ENCODE measurements around the gene IREB2.
A peak's percentile ranks its signal among the peaks of the same experiment; 100 is the strongest.
"Not testable (repeated sequence)": the region's sequence is repeated elsewhere in the genome, so short reads cannot be mapped to it uniquely, and the experiment has no call there.

Gene IREB2

DNA sequence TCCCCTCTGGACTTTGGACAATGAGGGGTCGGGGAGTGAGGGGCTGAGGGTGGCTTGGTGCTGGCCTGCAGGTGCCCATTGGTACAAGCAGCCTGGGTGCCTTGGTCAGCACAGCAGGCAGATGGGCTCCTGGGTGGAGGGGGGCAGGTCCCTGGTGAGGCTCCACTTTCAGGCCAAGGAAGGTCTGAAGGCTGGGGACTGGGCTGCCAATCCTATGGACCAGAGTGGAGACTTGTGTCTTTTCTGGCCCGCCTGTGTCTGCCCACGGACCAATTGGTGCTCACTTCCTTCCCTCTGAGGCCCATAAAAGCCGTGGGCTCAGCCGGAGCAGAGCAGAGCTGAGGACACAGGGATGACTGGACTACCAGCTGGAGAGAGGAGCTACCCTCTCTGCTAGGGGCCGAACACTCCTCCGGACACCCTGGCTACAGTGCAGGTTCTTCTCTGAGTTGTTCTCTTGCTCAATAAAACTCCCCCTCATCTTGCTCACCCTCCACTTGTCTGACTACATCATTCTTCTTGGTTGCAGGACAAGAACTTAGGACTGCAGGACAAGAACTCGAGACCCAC lies 31.9 kb upstream of the IREB2 start:
- DNase-seq = no peak

DNA sequence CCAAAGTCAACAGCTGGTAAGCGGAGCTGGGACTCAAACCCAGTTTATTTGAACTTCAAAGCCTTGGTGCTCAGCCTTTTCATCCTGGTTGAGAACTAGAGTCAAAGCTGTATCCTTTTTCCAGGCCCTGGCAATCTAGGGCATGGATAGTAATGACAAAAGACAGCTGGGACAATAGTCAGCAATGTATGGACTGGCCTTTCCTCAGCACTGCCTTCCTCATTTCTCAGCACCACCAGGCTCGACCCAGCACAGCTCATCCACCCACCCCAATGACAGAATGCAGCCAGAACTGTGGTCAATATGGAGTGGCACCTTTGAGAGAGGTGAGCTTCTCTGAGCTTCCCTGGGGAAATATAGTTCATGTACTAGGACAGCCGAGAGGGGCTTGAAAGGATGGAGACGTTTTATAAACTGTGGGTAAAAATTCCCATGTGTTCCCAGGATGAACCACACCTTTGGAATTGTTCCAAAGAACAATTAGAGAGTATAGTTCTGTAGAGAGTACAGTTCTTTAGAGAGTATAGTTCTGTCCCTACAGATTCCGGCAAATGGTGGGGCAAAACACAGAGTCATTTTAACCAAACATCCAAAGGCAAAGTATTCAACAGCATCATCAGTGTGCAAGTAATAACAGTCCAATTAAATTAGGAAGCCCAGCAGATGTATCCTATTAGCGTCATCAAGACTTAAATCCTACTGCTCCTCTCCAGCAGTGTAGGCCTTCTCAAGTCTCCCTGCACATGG lies 30.2 kb upstream of the IREB2 start:
- DNase-seq = no peak

DNA sequence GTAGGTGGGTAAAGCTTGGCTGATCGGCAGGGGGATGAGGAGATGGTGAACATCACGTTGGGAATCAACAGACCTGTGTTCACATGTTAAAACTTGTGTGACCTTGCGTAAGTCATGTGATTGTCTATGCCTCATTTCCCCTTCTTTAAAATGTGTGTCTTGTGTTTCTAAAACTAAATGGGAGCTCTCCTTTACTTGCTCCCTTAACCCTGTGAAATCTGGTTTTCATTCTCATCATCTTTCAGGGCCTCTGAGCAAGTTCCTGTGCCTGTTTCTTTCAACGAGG lies 29.7 kb upstream of the IREB2 start:
- no peak for DNase-seq

DNA sequence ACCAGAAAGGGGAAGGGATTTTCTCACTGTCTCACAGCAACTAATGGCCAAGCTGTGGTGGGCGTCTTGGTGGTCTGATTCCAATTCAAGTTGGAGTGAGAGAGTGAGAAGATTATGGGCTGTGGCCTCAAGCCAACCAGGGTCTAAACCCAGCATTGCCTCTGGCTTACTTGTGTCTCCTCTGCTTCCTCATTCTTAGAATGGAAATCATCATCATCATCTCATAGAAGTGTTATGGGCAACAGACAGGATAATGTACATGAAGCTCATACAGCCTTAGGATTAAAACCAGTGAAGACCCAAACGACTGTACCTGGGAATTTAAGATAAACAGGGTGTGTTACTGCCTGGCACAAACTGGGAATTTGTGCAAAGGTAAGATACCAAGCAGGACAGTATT lies 29.1 kb upstream of the IREB2 start:
- no peak for DNase-seq

DNA sequence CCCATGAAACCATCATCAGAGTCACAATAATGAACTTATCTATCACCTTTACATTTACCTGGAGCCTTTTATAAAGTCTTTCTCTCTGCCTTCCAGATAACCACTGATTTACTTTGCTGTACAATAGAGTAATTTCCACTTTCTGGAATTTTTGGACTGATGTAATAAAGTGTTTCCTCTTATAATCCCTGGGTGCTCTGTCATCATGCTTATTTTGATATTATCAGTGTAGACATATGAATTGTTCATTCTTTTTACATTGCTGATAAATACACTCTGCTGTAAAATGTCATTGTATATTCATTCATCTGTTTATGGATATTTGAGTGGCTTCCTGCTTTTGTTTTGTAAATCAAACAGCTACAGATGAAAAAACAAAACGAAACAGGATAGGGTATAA lies 27.0 kb upstream of the IREB2 start:
- DNase-seq = no peak

DNA sequence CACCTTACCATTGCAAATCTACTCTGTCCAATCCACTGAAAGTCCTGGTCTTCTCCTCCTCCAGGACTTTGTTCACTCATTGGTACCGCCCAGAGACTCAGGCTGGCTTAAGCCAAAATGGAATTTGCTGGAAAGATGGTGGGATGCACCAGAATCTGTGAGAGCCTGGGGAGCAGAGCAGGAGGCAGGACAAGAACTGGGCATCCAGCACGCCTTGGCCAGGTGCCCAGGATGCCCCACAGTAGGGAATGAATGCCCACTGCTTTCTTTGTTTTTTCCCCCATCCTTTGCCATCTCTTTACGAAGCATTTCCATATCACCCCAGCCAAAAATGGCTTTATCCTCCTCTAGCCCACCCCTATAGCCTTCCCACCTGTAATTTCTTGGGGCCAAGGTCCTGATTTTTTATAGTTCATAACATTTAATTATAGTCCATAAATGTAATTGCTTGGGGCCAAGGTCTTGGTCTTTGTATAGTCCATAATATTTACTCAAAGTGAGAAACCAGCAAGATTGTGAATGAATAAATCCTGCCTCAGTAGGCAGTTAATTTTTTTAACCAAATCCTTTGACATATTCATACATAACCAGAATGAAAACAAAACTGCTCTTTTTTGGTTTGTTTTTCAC lies 23.3 kb upstream of the IREB2 start:
- DNase-seq = no peak

DNA sequence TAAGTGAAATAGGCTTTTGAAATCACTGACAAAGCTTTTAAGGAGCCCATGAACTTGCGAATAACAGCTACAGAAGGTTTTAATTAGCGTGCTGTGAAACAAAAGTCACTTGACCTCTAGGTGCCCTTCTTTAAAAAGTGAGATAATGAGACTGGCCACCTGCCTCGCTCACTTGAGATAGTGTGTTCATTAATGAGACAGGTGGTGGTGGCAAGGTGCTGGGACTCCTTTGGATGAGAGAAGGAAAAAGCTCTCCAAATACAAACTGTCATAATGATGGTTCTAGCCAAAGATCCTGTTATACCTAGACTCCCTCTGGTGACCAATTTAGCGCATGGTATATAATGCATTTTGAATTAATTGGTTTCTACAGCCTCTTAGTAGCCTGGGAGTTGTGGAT lies 22.7 kb upstream of the IREB2 start:
- DNase-seq = no peak

DNA sequence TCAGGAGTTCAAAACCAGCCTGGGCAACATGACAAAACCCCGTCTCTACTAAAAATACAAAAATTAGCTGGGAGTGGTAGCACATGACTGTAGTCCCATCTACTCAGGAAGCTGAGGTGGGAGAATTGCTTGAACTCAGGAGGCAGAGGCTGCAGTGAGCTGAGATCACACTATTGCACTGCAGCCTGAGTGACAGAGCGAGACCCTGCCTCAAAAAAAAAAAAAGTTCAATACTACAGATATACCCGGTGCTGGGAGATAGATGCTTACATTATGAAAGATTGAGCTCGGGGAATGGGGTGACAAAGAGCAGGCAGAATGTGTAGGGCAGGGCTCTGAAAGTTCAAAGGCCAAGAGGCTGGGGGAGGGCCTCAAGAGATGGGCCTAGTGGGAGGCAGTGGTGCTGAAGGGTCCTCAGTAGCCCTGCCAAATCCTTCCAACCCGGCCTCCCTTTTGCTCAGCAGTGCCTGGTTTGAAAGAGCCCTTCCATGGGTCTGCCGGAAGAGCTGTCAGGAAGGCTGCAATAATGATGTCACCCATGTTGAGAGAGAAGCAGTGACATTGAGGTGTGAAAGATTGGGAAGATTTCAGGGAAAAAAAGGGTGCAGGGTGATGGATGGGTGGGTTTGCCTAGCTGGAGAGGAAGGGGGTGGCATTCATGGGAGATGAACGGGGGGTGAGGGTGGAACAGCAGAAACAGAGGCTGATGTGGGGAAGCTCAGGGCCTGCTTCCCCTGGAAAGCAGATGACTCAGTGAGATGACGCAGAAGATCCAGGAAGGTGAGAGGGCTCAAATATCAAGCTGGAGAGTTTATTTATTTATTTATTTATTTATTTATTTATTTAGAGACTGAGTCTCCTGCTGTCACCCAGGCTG lies 20.0 kb upstream of the IREB2 start:
- DNase-seq = no peak

DNA sequence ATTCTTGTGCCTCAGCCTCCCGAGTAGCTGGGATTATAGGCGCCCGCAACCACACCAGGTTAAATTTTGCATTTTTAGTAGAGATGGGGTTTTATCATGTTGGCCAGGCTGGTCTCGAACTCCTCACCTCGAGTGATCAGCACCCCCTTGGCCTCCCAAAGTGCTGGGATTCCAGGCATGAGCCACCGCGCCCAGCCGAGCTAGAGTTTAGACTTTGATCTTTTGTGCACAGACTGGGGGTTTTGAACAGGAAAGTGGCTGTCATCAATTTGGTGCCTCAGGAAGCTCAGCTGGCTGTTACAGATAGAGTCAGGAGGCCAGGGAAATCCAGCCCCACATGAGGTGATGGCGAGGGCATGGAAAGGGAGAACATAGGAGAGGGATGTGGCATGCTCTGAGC lies 19.3 kb upstream of the IREB2 start:
- DNase-seq = no peak

DNA sequence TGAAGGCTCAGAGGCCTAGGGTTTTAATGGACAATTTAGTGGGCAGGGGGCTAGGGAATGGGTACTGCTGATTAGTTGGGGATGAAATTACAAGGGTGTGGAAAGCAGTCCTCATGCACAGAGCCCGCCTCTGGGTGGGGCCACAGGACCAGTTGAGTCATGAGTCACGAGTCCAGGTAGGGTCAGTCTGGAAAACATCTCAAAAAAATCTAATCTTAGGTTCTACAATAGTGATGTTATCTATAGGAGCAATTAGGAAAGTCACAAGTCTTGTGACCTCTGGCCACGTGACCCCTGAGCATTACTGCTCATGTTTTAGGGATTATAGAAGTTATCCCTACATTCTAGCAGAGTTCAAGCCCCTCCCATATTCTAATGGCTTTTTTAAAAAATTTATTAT lies 18.6 kb upstream of the IREB2 start:
- DNase-seq = no peak

DNA sequence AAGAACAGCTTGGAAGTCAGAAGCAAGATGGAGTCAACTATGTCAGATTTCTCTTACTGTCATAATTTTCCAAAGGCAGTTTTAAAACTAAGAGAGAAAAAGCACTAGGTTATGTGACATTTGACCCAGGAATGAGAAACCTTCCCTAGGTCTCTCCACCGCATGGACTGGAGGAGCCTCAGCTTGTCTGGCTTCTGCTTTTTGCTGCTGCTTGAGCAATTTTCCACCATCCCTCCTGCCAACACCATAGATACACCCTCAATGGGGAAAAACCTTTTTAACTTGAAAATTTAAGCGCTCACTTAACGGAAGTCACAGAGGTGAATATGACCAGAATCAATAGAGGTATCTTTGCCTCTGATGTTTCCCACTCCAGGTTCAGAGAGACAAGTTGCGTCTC lies 17.8 kb upstream of the IREB2 start:
- no peak for DNase-seq

DNA sequence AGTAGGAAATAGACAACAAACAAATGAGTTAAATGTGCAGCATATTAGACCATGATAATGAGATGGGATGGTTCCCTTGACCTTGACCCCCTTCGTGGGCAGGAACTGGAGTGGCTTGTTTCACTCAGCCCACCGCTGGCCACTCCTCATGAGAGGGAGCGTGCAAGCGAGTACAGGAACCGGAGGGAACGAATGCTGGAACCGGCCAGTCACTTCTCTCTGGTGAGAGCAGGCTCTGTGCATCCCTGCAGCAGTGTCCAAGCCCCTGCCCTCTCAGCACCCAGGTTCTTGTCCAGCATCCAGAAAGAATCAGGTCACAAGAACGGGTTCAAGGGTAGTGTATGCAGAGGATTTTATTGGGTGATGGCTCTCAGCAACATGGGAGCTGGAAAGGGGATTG lies 17.2 kb upstream of the IREB2 start:
- no peak for DNase-seq

DNA sequence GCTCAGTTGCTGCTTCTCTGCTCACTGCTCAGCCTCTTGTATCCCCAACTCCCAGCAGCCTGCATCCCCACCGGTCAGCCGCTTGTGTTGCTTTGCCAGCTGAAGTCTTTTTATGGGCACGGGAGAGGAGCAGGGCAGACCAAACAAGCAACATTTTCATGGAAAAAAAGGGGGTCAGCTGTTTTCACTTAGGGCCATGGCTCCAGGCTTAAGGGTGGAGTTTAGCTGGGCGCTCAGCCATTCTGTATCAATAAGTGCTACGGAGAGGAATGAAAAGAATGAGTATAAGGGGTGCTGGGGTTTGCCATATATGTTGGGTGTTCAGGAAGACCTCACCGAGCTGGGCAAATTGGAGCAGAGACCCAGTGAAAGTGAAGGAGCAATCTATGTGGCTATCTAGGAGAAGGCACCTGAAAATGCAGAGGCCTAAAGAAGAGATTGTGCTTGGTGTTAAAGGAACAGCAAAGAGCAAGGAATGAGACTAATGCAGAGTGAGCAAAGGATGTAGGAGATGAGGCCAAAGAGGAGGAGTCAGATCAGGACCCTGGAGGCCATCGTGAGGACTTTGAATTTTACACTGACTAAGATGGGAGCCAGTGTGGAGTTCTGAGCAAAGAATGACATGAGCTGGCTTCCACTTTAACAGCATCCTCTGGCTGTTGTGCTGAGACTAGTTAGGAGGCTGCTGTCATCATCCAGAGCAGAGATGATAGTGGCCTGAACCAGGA lies 16.6 kb upstream of the IREB2 start:
- no peak for DNase-seq

DNA sequence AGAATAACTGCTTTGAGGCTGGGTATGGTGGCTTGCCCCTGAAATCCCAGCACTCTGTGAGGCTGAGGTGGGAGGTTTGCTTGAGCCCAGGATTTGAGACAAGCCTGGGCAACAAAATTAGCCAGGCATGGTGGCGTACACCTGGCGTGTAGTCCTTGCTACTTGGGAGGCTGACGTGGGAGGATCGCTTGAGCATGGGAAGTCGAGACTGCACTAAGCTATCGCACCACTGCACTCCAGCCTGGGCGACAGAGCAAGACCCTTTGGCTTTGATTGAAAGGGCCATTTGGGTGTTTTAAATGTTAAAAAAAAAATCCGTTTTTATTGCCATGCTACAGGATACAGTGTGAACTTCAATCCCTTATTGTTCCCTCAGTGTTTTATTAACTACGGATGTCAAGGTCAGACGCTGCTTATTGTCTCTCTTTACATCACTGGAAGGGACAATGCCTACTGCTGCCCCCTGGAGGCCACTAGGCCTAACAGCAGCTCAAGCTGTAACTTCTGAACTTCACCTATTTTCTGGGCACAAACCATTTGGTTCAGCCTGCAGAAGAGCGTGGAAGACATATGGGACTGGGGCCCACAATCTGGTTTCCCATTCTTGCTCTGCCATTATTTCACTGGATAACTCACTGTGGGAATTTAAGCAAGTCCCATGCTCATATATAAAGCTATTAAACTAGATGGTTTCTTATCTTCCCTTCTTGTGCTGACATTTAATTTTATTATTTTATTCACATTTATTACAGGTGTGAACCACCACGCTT lies 15.3 kb upstream of the IREB2 start:
- peak; percentile 60 for DNase-seq

DNA sequence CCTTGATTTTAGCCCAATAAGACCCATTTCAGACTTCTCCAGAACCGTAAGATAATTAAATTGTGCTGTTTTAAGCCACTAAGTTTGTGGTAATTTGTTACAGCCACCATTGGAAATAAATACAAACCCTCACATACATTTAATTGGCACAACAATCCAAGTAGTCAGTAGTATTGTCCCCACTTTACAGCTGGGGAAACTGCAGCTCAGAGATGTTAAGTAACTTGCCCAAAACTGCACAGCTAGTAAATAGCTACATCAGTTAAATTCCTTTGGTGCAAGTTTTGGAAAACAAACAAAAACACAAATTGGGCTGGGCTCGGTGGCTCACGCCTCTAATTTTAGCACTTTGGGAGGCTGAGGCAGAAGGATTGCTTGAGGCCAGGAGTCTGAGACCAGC lies 13.3 kb upstream of the IREB2 start:
- no peak for DNase-seq

DNA sequence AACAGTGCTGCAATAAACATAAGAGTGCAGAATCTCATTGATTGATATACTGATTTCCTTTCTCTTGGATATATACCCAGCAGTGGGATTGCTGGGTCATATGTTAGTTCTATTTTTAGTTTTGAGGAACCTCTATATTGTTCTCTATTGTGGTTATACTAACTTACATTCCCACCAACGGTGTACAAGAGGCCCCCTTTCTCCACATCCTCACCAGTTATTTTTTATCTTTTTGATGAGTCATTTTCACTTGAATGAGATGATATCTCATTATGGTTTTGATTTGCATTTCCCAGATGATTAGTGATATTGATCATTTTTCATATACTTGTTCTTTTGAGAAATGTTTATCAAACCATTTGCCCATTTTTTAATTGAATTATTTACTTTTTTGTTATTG lies 12.4 kb upstream of the IREB2 start:
- DNase-seq = no peak

DNA sequence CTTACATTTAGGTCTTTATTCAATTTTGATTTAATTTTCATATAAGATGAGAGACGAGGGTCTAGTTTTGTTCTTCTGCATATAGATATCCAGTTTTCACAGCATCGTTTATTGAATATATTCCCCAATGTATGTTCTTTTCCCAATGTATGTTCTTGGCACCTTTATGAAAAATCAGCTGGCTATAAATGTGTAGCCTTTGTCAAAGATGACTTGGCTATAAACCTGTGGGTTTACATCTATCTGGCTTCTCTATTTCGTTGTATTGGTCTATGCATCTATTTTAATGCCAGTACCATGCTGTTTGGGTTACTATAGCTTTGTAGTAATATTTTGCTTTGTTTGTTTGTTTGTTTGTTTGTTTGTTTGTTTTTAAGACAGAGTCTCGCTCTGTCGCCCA lies 11.7 kb upstream of the IREB2 start:
- DNase-seq = no peak

DNA sequence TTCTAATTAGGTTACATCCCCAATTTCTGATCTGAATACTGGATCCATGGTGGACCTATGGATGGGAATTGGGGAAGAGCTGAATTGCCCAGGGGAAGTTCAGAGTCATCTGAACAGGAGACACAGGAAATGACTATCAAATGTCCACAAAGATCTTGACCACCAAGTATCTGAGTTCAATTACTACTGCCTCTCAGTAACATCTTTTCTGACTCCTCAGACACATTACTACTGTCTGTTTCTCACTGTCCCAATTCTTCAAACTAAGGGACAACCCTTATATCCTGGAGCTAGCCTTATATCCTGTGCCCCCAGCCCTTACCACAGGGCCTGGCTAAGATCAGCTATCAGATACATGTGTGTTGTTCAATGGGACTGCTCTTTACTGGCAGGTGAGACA lies 10.1 kb upstream of the IREB2 start:
- no peak for DNase-seq

DNA sequence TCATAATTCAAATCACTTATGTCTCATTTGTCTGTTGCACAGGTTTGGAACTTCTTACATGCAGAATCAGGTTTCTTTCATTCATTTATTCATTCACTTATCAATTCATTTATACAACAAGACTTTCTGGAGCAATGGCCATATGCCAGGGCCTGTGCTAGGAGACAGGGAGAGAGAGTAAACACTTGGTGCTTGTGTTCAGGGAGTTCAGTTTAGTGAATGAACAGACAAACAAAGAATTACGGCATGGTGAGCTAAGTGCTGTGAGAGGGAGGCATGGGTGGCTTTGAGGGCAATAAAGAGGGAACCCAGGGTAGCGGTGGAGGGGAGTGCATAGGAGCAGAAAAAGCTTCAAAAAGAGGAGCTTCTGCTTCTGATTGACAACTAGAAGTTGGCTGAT lies 8.5 kb upstream of the IREB2 start:
- DNase-seq = no peak

DNA sequence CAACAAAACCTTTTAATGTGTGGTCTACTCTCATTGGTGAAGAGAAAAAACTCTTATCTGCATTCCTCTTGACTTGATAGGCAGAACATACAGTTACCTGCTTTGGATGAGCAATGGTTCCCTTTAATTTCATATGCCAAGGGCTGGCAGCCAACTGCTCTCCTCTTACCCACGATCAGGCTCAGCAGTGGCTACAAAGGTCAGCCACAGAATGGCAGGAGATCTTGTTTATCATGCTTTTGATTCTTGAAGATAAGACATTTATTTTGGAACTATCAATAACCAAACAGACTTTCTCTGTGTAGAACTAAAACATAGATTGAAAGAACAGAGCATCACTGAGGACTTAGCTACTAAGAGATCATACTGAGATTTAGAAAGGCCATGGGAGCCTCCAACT lies 6.1 kb upstream of the IREB2 start:
- no peak for DNase-seq

DNA sequence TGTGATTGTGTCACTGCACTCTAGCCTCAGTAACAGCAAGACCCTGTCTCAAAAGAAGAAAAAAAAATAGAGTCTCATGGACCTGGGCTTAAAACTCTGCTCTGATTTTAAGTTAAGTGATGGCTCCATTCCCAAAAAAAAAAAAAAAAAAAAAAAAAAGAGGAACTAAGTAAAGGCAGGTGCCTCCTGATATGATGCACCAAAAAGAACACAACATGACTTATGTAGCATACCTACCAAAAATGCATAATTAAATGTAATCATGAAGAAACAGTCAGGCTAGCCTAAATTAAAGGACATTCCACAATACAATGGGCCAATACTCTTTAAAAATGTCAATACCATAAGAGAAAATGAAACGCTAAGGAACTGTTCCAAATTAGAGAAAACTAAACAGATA lies 5.4 kb upstream of the IREB2 start:
- DNase-seq = no peak

DNA sequence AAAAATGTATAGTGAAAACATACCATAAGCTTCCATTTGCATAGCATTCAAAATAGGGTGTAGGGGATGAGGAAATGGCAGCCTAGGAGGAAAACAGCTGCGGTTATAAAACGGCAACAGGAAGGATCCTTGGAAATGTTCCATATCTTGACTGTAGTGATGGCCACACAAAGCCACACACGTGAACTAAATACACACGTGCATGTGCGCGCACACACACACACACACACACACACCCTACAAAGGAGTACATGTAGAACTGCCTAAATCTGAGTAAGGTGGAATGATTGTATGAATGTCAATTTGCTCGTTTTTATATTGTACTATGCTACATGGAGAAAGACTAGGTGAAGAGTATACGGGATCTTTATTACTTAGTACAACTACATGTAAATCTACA lies 3.9 kb upstream of the IREB2 start:
- DNase-seq = no peak

DNA sequence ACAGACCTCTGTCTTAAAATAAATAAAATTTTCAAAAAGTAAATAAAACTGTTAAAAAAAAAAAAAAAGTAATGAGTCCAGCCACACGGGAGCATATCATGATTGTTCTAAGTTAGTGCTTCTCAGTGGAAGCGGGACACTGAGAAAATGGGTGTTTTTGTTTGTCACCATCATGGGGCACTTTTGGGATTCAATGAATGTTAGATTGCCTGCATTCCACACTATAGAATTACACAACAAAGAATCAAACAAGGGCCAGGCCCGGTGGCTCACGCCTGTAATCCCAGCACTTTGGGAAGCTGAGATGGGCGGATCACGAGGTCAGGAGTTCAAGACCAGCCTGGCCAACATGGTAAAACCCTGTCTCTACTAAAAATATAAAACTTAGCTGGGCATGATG lies 3.3 kb upstream of the IREB2 start:
- not testable (repeated sequence) for DNase-seq
